Neural cell (in vitro differentiated cells): ENCODE data around the gene YWHAB. TPM values are rescaled to one million over a fixed set of nuclear protein-coding genes. Genes with fewer than 3 reads are reported as not detected.

Experiments
- H2AFZ ChIP-seq: fragments of 200-600, 300-800 bp; sonication (generic), shearing (Covaris generic); 2 replicates; pipeline ENCODE4 v1.6.0; 2014; ENCODE audit warnings: low read depth, mild to moderate bottlenecking, antibody characterized with exemption, low read length, moderate library complexity
- H3F3A ChIP-seq: fragments of 200-600 bp; shearing (Covaris generic); 2 replicates; pipeline ENCODE4 v1.6.1; 2016; ENCODE audit warnings: mild to moderate bottlenecking, moderate library complexity, mixed read lengths, antibody characterized with exemption, low read length; ENCODE audit not compliant: insufficient read depth, poor library complexity, severe bottlenecking
- H3K27ac ChIP-seq: fragments of 200-600, 300-800 bp; sonication (generic), shearing (Covaris generic); 2 replicates; pipeline ENCODE4 v1.5.1; 2014; ENCODE audit warnings: mild to moderate bottlenecking, low read length, moderate library complexity
- H3K27me3 ChIP-seq: fragments of 300-800, 200-600 bp; sonication (generic), shearing (Covaris generic); 2 replicates; pipeline ENCODE4 v1.6.0; 2014; ENCODE audit warnings: mild to moderate bottlenecking, low read depth, low read length, moderate library complexity; ENCODE audit not compliant: insufficient read depth
- H3K36me3 ChIP-seq: fragments of 300-800, 200-600 bp; sonication (generic), shearing (Covaris generic); 2 replicates; pipeline ENCODE4 v1.5.1; 2014; ENCODE audit warnings: mild to moderate bottlenecking, antibody characterized with exemption, low read length, moderate library complexity; ENCODE audit not compliant: insufficient read depth
- H3K4me2 ChIP-seq: fragments of 300-800, 200-600 bp; sonication (generic), shearing (Covaris generic); 2 replicates; pipeline ENCODE4 v1.6.0; 2014; ENCODE audit warnings: mild to moderate bottlenecking, low read length
- H3K4me3 ChIP-seq: fragments of 300-800, 200-600 bp; sonication (generic), shearing (Covaris generic); 2 replicates; pipeline ENCODE4 v1.5.1; 2014; ENCODE audit warnings: mild to moderate bottlenecking, low read length, moderate library complexity
- H3K79me2 ChIP-seq: fragments of 200-600 bp; shearing (Covaris generic); replicated peaks from 2 replicates; pipeline ENCODE4 v1.6.0; 2014; ENCODE audit warnings: mild to moderate bottlenecking, low read length, moderate library complexity; ENCODE audit not compliant: insufficient read depth
- H3K9ac ChIP-seq: fragments of 300-800, 200-600 bp; sonication (generic), shearing (Covaris generic); 2 replicates; pipeline ENCODE4 v1.6.1; 2016; ENCODE audit warnings: mild to moderate bottlenecking, low read length, mixed read lengths
- H3K9me2 ChIP-seq: fragments of 200-600 bp; shearing (Covaris generic); 2 replicates; pipeline ENCODE4 v1.6.1; 2016; ENCODE audit warnings: mild to moderate bottlenecking, low read length, mixed read lengths; ENCODE audit not compliant: insufficient read depth
- H3K9me3 ChIP-seq: fragments of 200-600, 300-800 bp; sonication (generic), shearing (Covaris generic); 2 replicates; pipeline ENCODE4 v1.6.1; 2016; ENCODE audit warnings: mild to moderate bottlenecking, mixed run types, low read length, moderate library complexity, mixed read lengths
- H4K20me1 ChIP-seq: fragments of 200-600 bp; shearing (Covaris generic); 2 replicates; pipeline ENCODE4 v1.6.1; 2016; ENCODE audit warnings: mild to moderate bottlenecking, mixed run types; ENCODE audit not compliant: insufficient read depth
- CTCF ChIP-seq: fragments of 450-650 bp; IDR thresholded peaks from 2 replicates; pipeline ENCODE4 v1.5.1; 2014; ENCODE audit warnings: antibody characterized with exemption, mild to moderate bottlenecking, moderate library complexity; ENCODE audit not compliant: poor library complexity, severe bottlenecking
- EP300 ChIP-seq: fragments of 450-650 bp; conservative IDR thresholded peaks from 2 replicates; pipeline ENCODE4 v1.6.1; 2014; ENCODE audit warnings: antibody characterized with exemption, mild to moderate bottlenecking, moderate library complexity; ENCODE audit not compliant: poor library complexity, severe bottlenecking
- EZH2 ChIP-seq: fragments of 200-600, 300-800 bp; shearing (Covaris generic), sonication (generic); IDR thresholded peaks from 2 replicates; pipeline ENCODE4 v1.6.1; 2014; ENCODE audit warnings: antibody characterized with exemption, low read length, borderline replicate concordance, mild to moderate bottlenecking; ENCODE audit not compliant: insufficient read depth, poor library complexity, severe bottlenecking
- MXI1 ChIP-seq: fragments of 450-650 bp; conservative IDR thresholded peaks from 2 replicates; pipeline ENCODE4 v1.6.1; 2014; ENCODE audit warnings: antibody characterized with exemption, mild to moderate bottlenecking; ENCODE audit not compliant: poor library complexity, severe bottlenecking
- POLR2AphosphoS5 ChIP-seq: IDR thresholded peaks from 2 replicates; pipeline ENCODE4 v1.6.1; 2012
- RAD21 ChIP-seq: fragments of 450-650 bp; conservative IDR thresholded peaks from 2 replicates; pipeline ENCODE4 v1.6.1; 2014; ENCODE audit warnings: antibody characterized with exemption, mild to moderate bottlenecking, moderate library complexity
- REST ChIP-seq: IDR thresholded peaks from 2 replicates; pipeline ENCODE4 v1.6.1; 2012; ENCODE audit warnings: borderline replicate concordance
- SMC3 ChIP-seq: fragments of 450-650 bp; conservative IDR thresholded peaks from 2 replicates; pipeline ENCODE4 v1.6.1; 2014; ENCODE audit warnings: antibody characterized with exemption, mild to moderate bottlenecking, moderate library complexity; ENCODE audit not compliant: poor library complexity
- TAF1 ChIP-seq: IDR thresholded peaks from 2 replicates; pipeline ENCODE4 v1.6.1; 2012; ENCODE audit warnings: low read depth
- polyA plus RNA-seq: library from polyadenylated mRNA; depleted of rRNA; stranded (reverse); fragments of >200 nt; gene quantifications from 2 replicates; pipeline ENCODE4 v1.2.3, GENCODE V29; 2014

The YWHAB gene
- polyA plus RNA-seq, 1 donor from 2014 or later = 279 TPM

- no peak overlapping the region for H3K27ac ChIP-seq
- H3K9ac ChIP-seq = no peak overlapping the region
- H3K4me2 ChIP-seq = no peak overlapping the region
- no peaks in the 10 kb centered on the region for H3K9me2 ChIP-seq
- no peaks in the 10 kb centered on the region for H3F3A ChIP-seq
- H3K27me3 ChIP-seq = no peaks in the 10 kb centered on the region
- no peaks in the 10 kb centered on the region for H3K9me3 ChIP-seq
- no peaks in the 10 kb centered on the region for H3K79me2 ChIP-seq
- no peak for TF ChIP-seq MXI1
- H4K20me1 ChIP-seq = no peaks in the 10 kb centered on the region
- no peak overlapping the region for H3K4me3 ChIP-seq
- no peaks in the 10 kb centered on the region for H3K36me3 ChIP-seq
- no peak overlapping the region for H2AFZ ChIP-seq
These were observed 43.1 kb downstream of the YWHAB start for GRCh38 chr20:44928595-44928994.

GRCh38 chr20:44930517-44931168, 45.1 kb downstream of the YWHAB start:
- TF ChIP-seq MXI1 = no peak
- TF ChIP-seq TAF1 = no peak
- TF ChIP-seq REST = no peak
- TF ChIP-seq RAD21 = no peak
- no peak for TF ChIP-seq EZH2
- no peak for TF ChIP-seq SMC3
- no peak for TF ChIP-seq EP300
- no peak for TF ChIP-seq CTCF
- no peak for TF ChIP-seq POLR2AphosphoS5
- no peaks in the 10 kb centered on the region for H3K9me2 ChIP-seq
- H3K9ac ChIP-seq = no peak overlapping the region
- no peak overlapping the region for H3K4me2 ChIP-seq
- H3K4me3 ChIP-seq = no peak overlapping the region
- H3K27me3 ChIP-seq = no peaks in the 10 kb centered on the region
- no peaks in the 10 kb centered on the region for H3K79me2 ChIP-seq
- H4K20me1 ChIP-seq = no peaks in the 10 kb centered on the region
- no peaks in the 10 kb centered on the region for H3K36me3 ChIP-seq
- no peaks in the 10 kb centered on the region for H3K9me3 ChIP-seq
- H2AFZ ChIP-seq = no peak overlapping the region
- no peak overlapping the region for H3K27ac ChIP-seq
- no peaks in the 10 kb centered on the region for H3F3A ChIP-seq

- Histone ChIP-seq H3K4me2 (no peak overlapping the region), H3K27ac (no peak overlapping the region), H3K79me2 (no peaks in the 10 kb centered on the region), H3K27me3 (no peaks in the 10 kb centered on the region), H3F3A (no peaks in the 10 kb centered on the region), H2AFZ (no peak overlapping the region), H4K20me1 (no peaks in the 10 kb centered on the region), H3K4me3 (no peak overlapping the region), H3K9ac (no peak overlapping the region), H3K9me2 (no peaks in the 10 kb centered on the region), H3K9me3 (no peaks in the 10 kb centered on the region), H3K36me3 (no peaks in the 10 kb centered on the region)
- TF ChIP-seq REST (no peak), SMC3 (no peak), CTCF (no peak), EZH2 (no peak), EP300 (no peak), MXI1 (no peak), POLR2AphosphoS5 (no peak), TAF1 (no peak), RAD21 (no peak)
These were observed 46.4 kb downstream of the YWHAB start for GRCh38 chr20:44931911-44932310.
